ENCODE results near the gene ZNF592.

Gene ZNF592

GRCh38 chr15:84811151-84811550 lies 62.8 kb downstream of the ZNF592 start:
- no peak for DNase-seq (ENCODE audit: low read depth in 2 of 2)

GRCh38 chr15:84811828-84812227 lies 63.4 kb downstream of the ZNF592 start:
- DNase-seq (ENCODE audit: low read depth in 2 of 2): no peak

GRCh38 chr15:84812842-84813241 lies 64.5 kb downstream of the ZNF592 start:
- DNase-seq (ENCODE audit: low read depth in 2 of 2): no peak

GRCh38 chr15:84813435-84813834 lies 65.0 kb downstream of the ZNF592 start:
- no peak for DNase-seq (ENCODE audit: low read depth in 2 of 2)

- no peak for DNase-seq (ENCODE audit: low read depth in 2 of 2)
These were observed 65.5 kb downstream of the ZNF592 start for GRCh38 chr15:84813931-84814330.

GRCh38 chr15:84814916-84815315 lies 66.5 kb downstream of the ZNF592 start:
- no peak for DNase-seq (ENCODE audit: low read depth in 2 of 2)

- DNase-seq (ENCODE audit: low read depth in 2 of 2): no peak
These were observed 68.5 kb downstream of the ZNF592 start, which contains the start of gene ALPK3 for GRCh38 chr15:84816694-84817465. Gene ALPK3, plus strand, starts transcription at chr15:84817356. Its CDS starts 97 bp downstream, at chr15:84817453.

- DNase-seq (ENCODE audit: low read depth in 2 of 2): no peak
These were observed 69.2 kb downstream of the ZNF592 start for GRCh38 chr15:84817466-84818081.

GRCh38 chr15:84818261-84819131 lies 70.1 kb downstream of the ZNF592 start:
- no peak for DNase-seq (ENCODE audit: low read depth in 2 of 2)

- DNase-seq (ENCODE audit: low read depth in 2 of 2): no peak
These were observed 70.9 kb downstream of the ZNF592 start for GRCh38 chr15:84819291-84819768.

GRCh38 chr15:84819791-84820190 lies 71.4 kb downstream of the ZNF592 start:
- DNase-seq (ENCODE audit: low read depth in 2 of 2): no peak

- DNase-seq (ENCODE audit: low read depth in 2 of 2): no peak
These were observed 73.2 kb downstream of the ZNF592 start for GRCh38 chr15:84821501-84822021.

- no peak for DNase-seq (ENCODE audit: low read depth in 2 of 2)
These were observed 74.4 kb downstream of the ZNF592 start for GRCh38 chr15:84822653-84823281.

- no peak for DNase-seq (ENCODE audit: low read depth in 2 of 2)
These were observed 75.0 kb downstream of the ZNF592 start for GRCh38 chr15:84823282-84823878.

- DNase-seq (ENCODE audit: low read depth in 2 of 2): no peak
These were observed 76.0 kb downstream of the ZNF592 start for GRCh38 chr15:84824260-84825007.

GRCh38 chr15:84826369-84826823 lies 78.0 kb downstream of the ZNF592 start:
- no peak for DNase-seq (ENCODE audit: low read depth in 2 of 2)

- no peak for DNase-seq (ENCODE audit: low read depth in 2 of 2)
These were observed 78.9 kb downstream of the ZNF592 start for GRCh38 chr15:84827246-84827645.

- no peak for DNase-seq (ENCODE audit: low read depth in 2 of 2)
These were observed 79.9 kb downstream of the ZNF592 start for GRCh38 chr15:84828086-84828908.

GRCh38 chr15:84829428-84829827 lies 81.0 kb downstream of the ZNF592 start:
- DNase-seq (ENCODE audit: low read depth in 2 of 2): no peak
